ENCODE results near the gene HAS3.

DNA sequence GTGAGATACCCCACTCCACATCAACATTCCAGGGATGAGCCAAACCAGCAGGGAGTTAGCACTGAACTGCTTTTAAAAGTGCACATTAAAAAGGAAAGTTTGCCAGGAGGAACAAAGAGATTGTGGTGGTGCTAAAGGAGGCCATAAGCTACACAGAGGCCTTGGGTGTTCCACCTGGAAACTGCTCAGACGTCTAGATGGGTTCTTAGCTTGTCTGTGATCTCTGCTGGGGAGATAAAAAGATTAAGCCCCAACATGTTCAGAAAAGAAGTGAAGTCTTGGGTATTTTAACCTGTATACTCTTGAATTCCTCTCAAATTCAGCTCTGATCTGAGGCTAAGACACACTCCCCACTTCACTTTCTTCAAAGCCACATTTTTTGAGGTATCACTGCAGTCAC, 10.4 kb downstream of the HAS3 start:
- no peak for TF ChIP-seq POLR2A (IDR thresholded peaks at IDR 0.05)
- no peak for TF ChIP-seq POLR2AphosphoS5 (IDR thresholded peaks at IDR 0.05)
